GM18909 (cell line): Measurements from ENCODE around the gene FCRL6.

Experiments used
- ATAC-seq: cut with Tn5 transposase; IDR thresholded peaks from one replicate; pipeline ENCODE4 v1.9.1; 2021; ENCODE audit warnings: mild to moderate bottlenecking; ENCODE audit not compliant: unreplicated experiment, poor library complexity

Gene FCRL6

DNA sequence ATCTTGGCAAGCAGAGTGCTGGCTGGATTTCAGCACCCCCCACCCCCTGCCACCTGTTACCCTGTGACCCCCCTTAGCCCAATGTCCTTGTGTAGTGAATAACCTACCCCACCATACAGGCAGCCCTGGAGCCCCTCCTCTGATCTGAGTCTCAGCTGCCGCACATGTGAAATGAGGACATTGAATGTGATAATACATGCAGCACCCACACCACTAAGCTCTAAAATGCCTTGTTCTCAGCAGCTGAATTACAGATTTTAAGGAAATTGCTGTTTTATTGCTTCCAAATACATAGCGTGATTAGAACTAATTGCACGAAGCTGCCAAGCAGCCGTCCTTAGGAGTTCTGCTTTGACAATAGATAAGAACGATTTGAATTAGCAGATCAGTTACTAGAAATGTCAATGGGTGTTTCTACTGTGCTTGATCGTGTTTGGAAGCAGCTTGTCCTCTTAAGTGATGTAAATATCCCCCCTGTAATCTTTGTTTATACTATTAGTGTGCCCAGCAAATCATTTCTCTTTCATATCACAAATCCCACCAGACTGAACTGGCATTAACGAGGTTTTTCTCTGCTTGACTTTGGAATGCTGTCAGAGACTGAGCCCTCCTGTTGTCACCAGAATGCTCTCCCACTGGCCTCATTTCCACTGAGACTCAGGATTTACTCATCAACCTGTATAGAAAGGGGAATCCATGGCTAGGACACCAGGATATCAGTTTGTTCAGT is 29.4 kb downstream of the FCRL6 start:
- no peak for ATAC-seq

GRCh38 chr1:159832309-159832708 is 30.1 kb downstream of the FCRL6 start:
- no peak for ATAC-seq

- ATAC-seq, result no peak
Observed at GRCh38 chr1:159835356-159835755, 33.2 kb downstream of the FCRL6 start.

DNA sequence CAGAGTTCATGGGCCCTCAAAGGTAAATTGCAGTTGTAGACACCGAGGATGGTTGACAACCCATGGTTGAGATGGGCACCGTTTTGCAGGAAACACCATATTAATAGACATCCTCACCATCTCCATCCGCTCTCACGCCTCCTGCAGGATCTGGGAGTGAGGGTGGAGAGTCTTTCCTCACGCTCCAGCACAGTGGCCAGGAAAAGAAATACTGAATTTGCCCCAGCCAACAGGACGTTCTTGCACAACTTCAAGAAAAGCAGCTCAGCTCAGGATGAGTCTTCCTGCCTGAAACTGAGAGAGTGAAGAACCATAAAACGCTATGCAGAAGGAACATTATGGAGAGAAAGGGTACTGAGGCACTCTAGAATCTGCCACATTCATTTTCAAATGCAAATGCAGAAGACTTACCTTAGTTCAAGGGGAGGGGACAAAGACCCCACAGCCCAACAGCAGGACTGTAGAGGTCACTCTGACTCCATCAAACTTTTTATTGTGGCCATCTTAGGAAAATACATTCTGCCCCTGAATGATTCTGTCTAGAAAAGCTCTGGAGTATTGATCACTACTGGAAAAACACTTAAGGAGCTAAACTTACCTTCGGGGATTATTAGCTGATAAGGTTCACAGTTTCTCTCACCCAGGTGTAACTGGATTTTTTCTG is 33.8 kb downstream of the FCRL6 start:
- ATAC-seq, result no peak

DNA sequence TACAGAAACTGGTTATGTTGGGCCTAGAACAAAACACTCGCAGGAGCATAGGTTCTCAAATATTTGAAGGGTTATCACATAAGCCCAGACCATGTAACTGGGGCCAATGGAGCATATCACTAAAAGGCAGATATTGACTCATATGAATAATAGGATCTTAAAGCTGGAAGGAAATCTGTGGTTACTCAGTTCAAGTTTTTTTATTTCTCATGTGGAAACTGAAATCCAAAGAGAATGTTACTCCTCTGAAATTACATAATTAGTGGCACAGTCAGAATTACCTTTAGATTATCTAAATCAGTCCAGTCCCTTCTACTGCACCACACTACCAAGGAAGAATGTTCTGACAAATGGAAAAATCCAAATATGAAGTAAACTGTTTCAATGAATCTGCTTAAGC is 36.6 kb downstream of the FCRL6 start:
- peak; percentile 73 for ATAC-seq

- ATAC-seq, result peak; percentile 61
Observed at GRCh38 chr1:159839116-159839849, 37.1 kb downstream of the FCRL6 start.

DNA sequence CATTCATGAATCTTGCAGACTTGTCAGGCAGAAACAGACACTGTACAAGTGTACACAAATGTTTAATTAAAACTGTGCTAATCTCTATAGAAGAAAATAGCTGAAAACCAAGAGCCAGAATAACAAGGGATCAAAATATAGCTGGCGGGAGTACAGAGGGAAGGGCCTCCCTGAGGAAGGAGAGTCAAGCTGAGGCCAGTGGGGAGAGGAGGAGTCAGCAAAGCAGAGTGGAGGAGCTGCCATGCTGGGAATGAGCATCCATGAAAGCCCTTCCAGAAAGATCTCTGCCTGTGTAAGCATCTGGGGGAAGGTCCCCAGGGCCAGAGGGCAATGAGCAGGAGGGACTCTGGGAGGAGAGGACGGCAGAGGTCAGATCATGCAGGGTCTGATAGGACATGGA is 39.6 kb downstream of the FCRL6 start:
- no peak for ATAC-seq

- no peak for ATAC-seq
Observed at GRCh38 chr1:159843459-159843858, 41.3 kb downstream of the FCRL6 start.

DNA sequence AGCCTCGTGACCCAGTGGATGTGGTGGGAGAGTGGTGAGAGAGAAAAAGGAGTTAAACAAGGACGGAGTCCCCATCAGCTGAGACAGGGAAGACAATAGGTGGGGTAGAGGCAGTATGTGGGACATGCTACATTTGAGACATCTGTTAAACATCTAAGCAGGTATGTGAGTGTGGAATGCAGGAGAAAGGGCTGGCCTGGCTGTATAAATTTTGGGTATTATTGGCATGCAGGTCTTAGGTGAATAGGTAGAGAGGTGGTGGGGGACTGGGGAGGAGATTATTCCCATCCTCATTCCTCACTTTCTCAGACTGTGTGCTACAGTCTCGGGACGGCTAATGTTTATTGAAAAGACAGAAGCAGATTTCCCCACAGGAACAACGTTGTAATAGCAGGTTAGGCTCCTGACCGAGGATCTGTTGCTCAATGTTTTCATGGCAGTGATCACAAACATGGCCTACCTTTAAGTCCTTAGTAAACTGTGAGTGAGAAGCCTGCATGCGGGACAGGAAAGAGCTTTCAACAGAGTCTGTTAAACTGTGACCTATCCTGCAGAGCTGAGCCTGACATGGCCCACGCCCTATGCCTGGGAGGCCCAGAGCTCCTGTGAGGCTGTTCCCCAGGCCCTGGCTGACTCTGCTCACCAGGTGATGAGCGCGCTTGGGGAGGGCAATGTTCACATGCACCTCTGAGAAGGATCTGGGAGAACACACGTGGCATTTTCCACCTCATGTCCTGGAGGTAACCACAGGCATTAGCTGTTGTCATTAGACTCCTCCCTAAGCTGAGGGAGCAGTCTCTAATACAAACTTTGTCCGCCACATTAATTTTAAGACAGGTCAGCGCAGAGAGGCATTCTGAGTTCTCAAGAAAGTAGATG is 43.8 kb downstream of the FCRL6 start:
- no peak for ATAC-seq

- no peak for ATAC-seq
Observed at GRCh38 chr1:159847231-159847630, 45.1 kb downstream of the FCRL6 start.

DNA sequence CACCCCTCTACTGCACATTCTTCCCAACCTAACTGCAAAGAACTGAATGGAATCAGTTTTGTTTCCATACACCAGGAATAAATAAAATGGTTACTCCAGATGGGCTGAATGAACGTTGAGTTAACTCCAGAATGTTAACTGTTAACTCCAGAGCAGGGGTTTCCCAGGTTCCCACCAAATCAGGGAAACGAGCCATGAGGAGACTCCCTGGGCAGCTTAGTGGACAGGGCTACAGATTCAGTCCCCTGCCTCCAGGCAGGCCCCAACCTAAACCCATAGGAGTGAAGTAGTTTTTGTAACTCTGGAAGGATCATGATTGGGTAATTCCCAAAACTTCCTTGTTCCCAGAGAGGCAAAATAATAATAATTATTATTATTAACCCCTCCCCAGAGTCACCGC is 46.2 kb downstream of the FCRL6 start:
- ATAC-seq, result no peak

GRCh38 chr1:159849626-159850366 is 47.6 kb downstream of the FCRL6 start:
- no peak for ATAC-seq

DNA sequence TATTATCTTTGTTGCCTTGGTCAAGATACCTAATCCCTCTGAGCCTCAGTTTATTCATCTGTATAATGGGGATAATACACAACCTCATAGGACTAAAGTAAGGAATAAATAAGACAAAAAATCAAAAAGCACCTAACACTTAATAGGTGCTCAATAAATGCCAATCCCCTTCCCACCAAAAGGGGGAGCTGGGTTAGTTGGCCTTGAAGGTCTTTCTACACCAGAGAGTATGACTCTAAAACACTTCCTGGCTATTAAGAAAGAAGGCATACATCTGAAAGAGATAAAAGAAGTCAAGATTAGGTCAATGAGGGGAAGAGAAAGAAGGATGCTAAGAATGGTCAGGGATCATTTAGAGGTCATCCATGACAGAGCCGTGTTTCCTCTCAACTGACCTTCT is 49.2 kb downstream of the FCRL6 start:
- ATAC-seq, result no peak

GRCh38 chr1:159853417-159854115 is 51.4 kb downstream of the FCRL6 start:
- ATAC-seq, result no peak

DNA sequence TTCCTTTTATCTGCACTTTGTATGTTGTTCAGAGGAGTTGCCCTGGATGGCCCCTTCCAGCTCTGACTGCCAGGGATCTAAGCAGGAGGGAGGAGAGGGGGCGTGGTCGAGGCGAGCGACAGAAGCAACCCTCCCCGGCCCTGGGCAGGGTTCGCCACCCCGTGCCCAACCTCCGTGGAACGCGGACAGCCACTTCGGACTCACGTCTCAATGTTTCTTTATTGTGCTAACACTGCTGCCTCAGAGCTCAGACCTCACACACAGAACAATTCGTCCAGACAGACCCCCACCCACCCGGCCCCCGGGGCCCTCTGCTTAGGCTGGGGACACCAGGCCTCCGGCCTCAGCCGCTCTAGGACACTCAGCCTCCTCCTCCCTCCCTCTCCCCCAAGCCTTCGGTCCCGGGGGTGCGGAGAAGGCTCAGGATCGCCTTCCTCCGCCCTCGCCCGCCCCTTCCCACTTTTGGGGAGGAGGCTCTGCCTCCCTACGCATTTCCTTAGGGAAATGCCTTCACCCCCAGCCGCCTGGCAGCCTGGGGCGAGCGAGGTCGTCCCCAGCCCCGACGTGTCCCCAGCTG is 52.0 kb downstream of the FCRL6 start:
- ATAC-seq, result peak; percentile 7

GRCh38 chr1:159854693-159855192 is 52.6 kb downstream of the FCRL6 start:
- peak; percentile 89 for ATAC-seq

- no peak for ATAC-seq
Observed at GRCh38 chr1:159855709-159856108, 53.5 kb downstream of the FCRL6 start.

DNA sequence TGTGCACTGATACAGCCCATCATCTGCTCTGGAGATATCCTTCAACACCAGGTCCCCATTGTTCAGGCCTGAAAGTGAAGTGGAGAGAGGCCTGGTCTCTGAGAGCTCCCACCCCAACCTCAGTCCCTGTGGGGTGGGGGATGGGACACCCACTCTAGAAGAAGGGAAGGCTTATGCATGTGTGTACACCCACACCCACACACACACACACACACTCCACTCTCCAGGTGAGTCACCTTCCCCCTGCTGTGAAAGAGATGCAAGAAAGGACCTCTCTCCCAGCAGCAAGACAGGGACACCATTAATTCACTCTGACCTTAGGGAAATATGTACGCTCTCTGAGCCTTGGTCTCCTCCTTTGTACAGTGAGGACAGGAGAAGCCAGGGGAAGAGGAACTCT is 54.4 kb downstream of the FCRL6 start:
- no peak for ATAC-seq

GRCh38 chr1:159857889-159858288 is 55.7 kb downstream of the FCRL6 start:
- ATAC-seq, result no peak
